Mammary epithelial cell (primary cell): ENCODE measurements around the gene HFE.

Experiments
- CTCF ChIP-seq, 2 donors: IDR thresholded peaks in 1 of 2; conservative IDR thresholded peaks in 1 of 2; 2 replicates each; pipeline ENCODE4 v1.5.1; 2011 to 2012; ENCODE audit warnings: inconsistent platforms in 2 of 2, low read length in 2 of 2, mild to moderate bottlenecking in 2 of 2, control low read depth in 1 of 2, low read depth in 1 of 2; ENCODE audit not compliant: insufficient read depth in 1 of 2; ENCODE audit errors: extremely low read depth in 1 of 2
- EZH2 ChIP-seq: IDR thresholded peaks from 2 replicates; pipeline ENCODE4 v1.6.1; 2012; ENCODE audit warnings: low read length, inconsistent platforms, borderline replicate concordance

DNA sequence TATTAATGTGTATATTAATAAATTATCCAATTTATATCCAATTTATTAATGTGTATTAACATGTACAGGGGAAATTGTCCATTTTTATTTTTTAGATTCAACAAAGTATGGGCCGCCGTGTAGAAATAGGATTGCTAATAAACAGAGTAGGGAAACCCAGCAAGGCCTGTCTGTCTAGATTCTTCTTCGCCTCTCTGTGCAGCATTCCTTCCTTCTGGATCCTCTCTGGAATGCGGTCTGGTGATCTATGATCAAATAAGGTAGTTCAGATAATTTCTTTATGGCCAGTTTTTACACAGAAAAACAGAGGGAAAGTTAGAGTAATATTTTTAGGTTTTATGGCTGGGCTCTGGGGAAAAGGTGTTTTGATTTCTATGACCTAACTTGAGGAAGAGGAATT, 19.9 kb upstream of the HFE start:
- TF ChIP-seq CTCF (conservative IDR thresholded peaks at IDR 0.05 in 1 of 2, IDR thresholded peaks at IDR 0.05 in 1 of 2; ENCODE audit: extremely low read depth in 1 of 2, insufficient read depth in 1 of 2, low read depth in 1 of 2, low read length in 2 of 2), result no peak
- no peak for TF ChIP-seq EZH2
